GM12875 (cell line): Measurements from ENCODE around the gene AAMDC.

Experiments used
- H3K4me3 ChIP-seq: one replicate; pipeline ENCODE4 v1.5.1; 2011; ENCODE audit warnings: low read depth, low read length, control low read depth
- TF ChIP-seq, protein P1 (sequence below): IDR thresholded peaks from 2 replicates; pipeline ENCODE4 v1.5.1; 2011; ENCODE audit warnings: low read depth, mild to moderate bottlenecking, control low read depth, inconsistent platforms, low read length, moderate library complexity, borderline replicate concordance; ENCODE audit not compliant: insufficient read depth

AAMDC gene

GRCh38 chr11:77801477-77801876, 19.5 kb upstream of the AAMDC start:
- TF ChIP-seq, protein P1, sequence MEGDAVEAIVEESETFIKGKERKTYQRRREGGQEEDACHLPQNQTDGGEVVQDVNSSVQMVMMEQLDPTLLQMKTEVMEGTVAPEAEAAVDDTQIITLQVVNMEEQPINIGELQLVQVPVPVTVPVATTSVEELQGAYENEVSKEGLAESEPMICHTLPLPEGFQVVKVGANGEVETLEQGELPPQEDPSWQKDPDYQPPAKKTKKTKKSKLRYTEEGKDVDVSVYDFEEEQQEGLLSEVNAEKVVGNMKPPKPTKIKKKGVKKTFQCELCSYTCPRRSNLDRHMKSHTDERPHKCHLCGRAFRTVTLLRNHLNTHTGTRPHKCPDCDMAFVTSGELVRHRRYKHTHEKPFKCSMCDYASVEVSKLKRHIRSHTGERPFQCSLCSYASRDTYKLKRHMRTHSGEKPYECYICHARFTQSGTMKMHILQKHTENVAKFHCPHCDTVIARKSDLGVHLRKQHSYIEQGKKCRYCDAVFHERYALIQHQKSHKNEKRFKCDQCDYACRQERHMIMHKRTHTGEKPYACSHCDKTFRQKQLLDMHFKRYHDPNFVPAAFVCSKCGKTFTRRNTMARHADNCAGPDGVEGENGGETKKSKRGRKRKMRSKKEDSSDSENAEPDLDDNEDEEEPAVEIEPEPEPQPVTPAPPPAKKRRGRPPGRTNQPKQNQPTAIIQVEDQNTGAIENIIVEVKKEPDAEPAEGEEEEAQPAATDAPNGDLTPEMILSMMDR, result no peak
- H3K4me3 ChIP-seq, result no peak overlapping the region

DNA sequence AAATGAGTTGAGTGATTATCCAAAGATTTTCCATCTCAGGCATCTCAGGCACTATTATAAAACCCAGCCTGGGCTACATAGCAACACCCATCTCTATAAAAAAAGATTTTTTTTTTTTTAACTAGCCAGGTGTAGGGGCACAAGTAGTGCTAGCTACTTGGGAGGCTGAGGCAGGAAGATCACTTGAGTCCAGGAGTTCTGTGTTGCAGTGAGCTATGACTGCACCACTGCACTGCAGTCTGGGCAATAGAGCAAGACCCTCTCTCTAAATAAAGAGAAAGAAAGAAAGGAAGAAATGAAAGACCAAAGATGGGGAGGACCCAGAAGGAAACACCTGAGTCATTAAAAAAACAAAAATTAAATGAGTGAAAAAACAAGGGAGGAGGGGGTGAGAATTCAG, 14.5 kb upstream of the AAMDC start:
- no peak overlapping the region for H3K4me3 ChIP-seq
- TF ChIP-seq, protein P1, result no peak

- TF ChIP-seq, protein P1, result no peak
- no peak overlapping the region for H3K4me3 ChIP-seq
Observed at GRCh38 chr11:77806993-77807392, 14.0 kb upstream of the AAMDC start.

- TF ChIP-seq, protein P1, result no peak
- no peak overlapping the region for H3K4me3 ChIP-seq
Observed at GRCh38 chr11:77813256-77813655, 7.7 kb upstream of the AAMDC start.

GRCh38 chr11:77814848-77815247, 6.1 kb upstream of the AAMDC start:
- TF ChIP-seq, protein P1, result no peak
- H3K4me3 ChIP-seq, result no peak overlapping the region

DNA sequence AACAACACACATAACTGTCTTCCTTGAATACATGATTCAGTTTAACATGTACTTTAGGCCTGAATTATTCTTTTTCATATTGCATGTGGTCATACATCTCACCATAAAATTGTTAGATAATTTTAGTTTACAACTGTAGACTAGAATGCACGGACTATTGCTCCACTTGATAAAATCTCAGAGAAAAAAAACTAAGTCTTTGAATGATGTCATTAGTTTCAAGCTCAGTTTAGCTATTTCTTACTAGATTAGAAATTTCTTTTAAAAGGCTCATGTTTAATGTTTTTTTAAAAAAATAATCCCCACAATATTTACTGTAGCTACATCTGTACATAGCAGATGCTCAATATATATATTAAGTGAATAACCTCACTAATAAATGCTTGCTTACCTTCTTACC, 5.5 kb upstream of the AAMDC start:
- TF ChIP-seq, protein P1, result no peak
- no peak overlapping the region for H3K4me3 ChIP-seq

DNA sequence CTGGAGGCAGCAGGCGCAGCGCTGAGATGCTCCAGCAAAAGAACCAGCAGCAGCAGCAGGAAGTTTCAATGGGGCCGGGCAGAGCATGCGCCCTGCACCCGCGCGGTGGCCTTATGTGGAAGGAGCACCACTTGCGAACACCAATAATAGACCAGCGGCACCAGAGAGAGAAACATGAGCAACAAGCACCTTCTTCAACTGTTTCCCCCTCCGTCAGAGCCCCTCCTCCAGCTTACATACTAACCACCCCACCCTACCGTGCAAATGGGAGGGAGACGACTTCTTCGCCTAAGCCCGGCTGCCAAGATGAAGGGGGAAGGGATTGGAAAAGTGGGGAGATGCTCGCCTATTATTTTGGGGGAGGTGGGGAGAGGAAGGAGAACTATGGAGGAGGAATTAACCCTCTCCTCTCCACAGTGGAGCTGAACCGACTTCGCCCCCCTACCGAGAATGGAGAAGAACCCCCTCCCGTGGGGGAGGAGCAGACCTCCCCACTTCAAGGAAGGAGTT, 1.5 kb upstream of the AAMDC start:
- TF ChIP-seq, protein P1, result 0 out of 2 replicates have a peak, but pooled peaks have one; percentile 8
- peak overlapping the region; percentile 93 for H3K4me3 ChIP-seq
